GM12892 (cell line): ENCODE results near the gene MCCD1.

Experiments
- DNase-seq: peaks from one replicate; pipeline ENCODE4 v3.0.0; 2011; ENCODE audit not compliant: insufficient read length
- FAIRE-seq: peaks from 2 replicates; lab custom pipeline; 2011; peaks lifted over from hg19 to GRCh38; lab: Jason Lieb, UNC
- POLR2A ChIP-seq: IDR thresholded peaks from 2 replicates; pipeline ENCODE4 v1.6.1; 2011; ENCODE audit warnings: low read depth, low read length, control low read depth
- POLR2AphosphoS5 ChIP-seq: IDR thresholded peaks from 2 replicates; pipeline ENCODE4 v1.6.1; 2011; ENCODE audit warnings: low read depth, low read length, control low read depth
- TAF1 ChIP-seq: IDR thresholded peaks from 2 replicates; pipeline ENCODE4 v1.6.1; 2011; ENCODE audit warnings: low read depth, mild to moderate bottlenecking, control low read depth, low read length, borderline replicate concordance

MCCD1 gene

GRCh38 chr6:31525932-31526591 is 2.7 kb upstream of the MCCD1 start:
- DNase-seq (no peak), FAIRE-seq (no peak)
- TF ChIP-seq POLR2AphosphoS5 (no peak), POLR2A (no peak)

- FAIRE-seq, result no peak
- TF ChIP-seq POLR2A (no peak), POLR2AphosphoS5 (no peak), TAF1 (no peak)
- DNase-seq, result no peak
These were observed 420 bp upstream of the MCCD1 start for GRCh38 chr6:31528307-31528777.

- FAIRE-seq (no peak), DNase-seq (no peak)
- TF ChIP-seq POLR2AphosphoS5 (peak; percentile 42), TAF1 (no peak), POLR2A (no peak; the same call in 1 of the 2 replicates)
These were observed 778 bp downstream of the MCCD1 start for GRCh38 chr6:31529329-31530150.

- no peak for FAIRE-seq
- no peak for DNase-seq
- TF ChIP-seq TAF1, result no peak
- peak; percentile 37; the same call in 1 of the 2 replicates for TF ChIP-seq POLR2A
These were observed 1.9 kb downstream of the MCCD1 start for GRCh38 chr6:31530659-31531058.

- FAIRE-seq (no peak), DNase-seq (no peak)
- TF ChIP-seq POLR2A, result no peak
- TF ChIP-seq POLR2AphosphoS5, result no peak; the same call in 1 of the 2 replicates
- no peak for TF ChIP-seq TAF1
These were observed 2.4 kb downstream of the MCCD1 start for GRCh38 chr6:31531162-31531561.

GRCh38 chr6:31531771-31532643 is 3.2 kb downstream of the MCCD1 start:
- TF ChIP-seq POLR2AphosphoS5 (peak; percentile 2; the same call in 1 of the 2 replicates), TAF1 (no peak), POLR2A (peak; percentile 26; the same call in 1 of the 2 replicates)
- no peak for FAIRE-seq

GRCh38 chr6:31532644-31533454 is 4.1 kb downstream of the MCCD1 start:
- TF ChIP-seq POLR2AphosphoS5 (no peak; the same call in none of the 2 replicates), POLR2A (peak; percentile 17; the same call in 1 of the 2 replicates)
- DNase-seq (no peak), FAIRE-seq (no peak)

More at GRCh38 chr6:31531771-31532643, 3.2 kb downstream of the MCCD1 start:
- DNase-seq, result no peak

GRCh38 chr6:31533455-31533841 is 4.7 kb downstream of the MCCD1 start:
- no peak for FAIRE-seq
- TF ChIP-seq TAF1 (no peak), POLR2A (no peak; the same call in 1 of the 2 replicates), POLR2AphosphoS5 (0 out of 2 replicates have a peak, but pooled peaks have one; percentile 19)
- no peak for DNase-seq

- no peak for DNase-seq
- no peak for FAIRE-seq
- TF ChIP-seq TAF1 (no peak), POLR2A (peak; percentile 44; the same call in 1 of the 2 replicates), POLR2AphosphoS5 (no peak)
These were observed 5.2 kb downstream of the MCCD1 start for GRCh38 chr6:31534011-31534410.

- FAIRE-seq (no peak), DNase-seq (no peak)
- TF ChIP-seq POLR2AphosphoS5, result no peak
- no peak for TF ChIP-seq POLR2A
- no peak for TF ChIP-seq TAF1
These were observed 5.8 kb downstream of the MCCD1 start for GRCh38 chr6:31534521-31535040.
